HG02852 (cell line): ENCODE measurements around the gene CARMIL1.

Experiments
- ATAC-seq: cut with Tn5 transposase; IDR thresholded peaks from one replicate; pipeline ENCODE4 v1.9.1; 2021; ENCODE audit warnings: mild to moderate bottlenecking, moderate library complexity; ENCODE audit not compliant: unreplicated experiment

CARMIL1 gene

DNA sequence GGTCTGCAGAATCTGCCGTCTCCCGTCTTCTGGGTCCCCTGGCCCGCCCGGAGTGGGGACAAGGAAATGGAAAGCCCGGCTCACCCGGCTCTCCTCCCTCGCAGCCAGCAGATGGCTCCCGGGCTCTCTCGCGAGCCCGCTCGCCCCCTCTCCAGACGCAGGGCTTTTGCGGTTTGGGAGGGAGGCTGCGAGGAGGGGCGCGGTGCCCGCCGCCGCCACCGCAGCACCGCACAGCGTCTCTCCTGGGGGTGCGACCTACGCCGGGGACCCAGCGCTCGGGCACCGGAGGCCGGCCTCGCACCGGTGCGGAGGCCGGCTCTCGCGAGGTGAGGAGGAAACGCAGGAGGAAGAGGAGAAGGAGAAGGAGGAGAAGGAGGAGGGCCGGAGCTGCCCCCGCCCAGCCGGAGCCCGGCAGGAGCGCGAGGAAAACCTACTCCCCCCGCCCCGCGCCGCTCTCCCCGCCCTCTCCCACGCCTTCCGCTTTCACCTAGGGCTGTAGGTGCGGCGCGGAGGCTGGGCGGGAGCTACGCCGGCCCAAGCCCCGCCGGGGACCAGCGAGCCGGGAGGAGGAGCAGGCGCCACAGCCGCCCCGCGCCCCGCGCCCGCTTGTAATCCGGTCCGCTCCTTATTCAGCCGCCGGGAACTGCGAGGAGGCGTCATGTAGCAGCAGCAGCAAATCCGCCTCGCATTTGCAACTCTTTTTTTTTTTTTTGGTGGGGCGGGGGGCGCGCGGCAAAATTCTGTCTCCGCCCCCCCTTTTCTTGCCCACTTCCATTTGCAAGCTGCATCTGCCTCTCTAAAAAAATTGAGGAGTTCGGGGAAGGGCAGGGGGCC lies at the start of gene CARMIL1:
CARMIL1 (plus strand) TSS at position 461 of the 834 bp plus-strand sequence. CDS start 422 bp downstream, outside the sequence.
- peak; percentile 81 for ATAC-seq

DNA sequence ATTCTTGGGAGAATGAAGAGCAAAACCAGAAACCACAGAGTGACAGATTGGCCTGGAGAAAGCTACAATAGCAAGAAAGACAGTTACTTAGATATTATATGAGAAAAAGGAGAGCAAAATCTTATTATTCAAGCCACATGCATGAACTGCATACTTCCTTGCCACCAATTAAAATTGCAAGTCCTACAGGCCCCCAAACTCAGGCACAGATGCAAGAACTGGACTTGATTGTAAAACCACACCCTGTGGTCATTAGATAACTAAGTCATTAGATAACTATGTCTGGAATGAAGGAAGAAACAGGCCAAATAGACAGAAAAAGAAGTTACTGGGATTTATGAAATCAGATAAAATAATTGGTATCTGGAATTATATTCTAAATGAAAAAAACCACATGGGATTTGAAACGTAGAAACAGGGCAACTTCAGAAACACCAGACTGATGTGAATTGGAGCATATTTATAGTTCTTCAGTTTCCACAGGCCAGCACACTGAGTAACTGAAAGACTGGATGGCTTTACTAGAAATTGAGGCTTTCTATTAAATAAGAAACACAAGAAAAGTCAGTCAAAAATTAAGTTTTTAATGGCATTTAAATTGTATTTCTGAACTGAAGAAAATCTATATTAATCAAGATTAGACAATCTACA lies 49.4 kb upstream of the CARMIL1 start:
- ATAC-seq, result no peak

DNA sequence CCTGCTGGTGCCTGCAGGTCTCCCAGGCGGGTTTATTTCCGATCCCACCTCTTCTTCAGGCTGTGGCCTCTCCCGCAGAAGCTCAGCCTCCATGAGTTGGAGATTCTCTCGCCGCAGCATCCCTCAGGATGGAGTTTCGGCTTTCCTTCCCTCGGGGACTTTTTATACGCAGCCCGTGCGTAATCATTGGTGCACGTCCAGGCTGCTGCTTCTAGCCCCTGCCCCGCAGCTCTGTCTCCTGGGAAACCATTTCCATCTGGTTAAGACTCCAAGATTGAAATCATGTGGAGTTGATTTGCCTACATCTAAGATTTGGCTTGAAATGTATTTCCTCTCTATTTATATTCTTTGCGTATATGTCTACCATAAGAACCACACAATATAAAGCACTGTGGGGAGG lies 46.7 kb upstream of the CARMIL1 start:
- no peak for ATAC-seq

DNA sequence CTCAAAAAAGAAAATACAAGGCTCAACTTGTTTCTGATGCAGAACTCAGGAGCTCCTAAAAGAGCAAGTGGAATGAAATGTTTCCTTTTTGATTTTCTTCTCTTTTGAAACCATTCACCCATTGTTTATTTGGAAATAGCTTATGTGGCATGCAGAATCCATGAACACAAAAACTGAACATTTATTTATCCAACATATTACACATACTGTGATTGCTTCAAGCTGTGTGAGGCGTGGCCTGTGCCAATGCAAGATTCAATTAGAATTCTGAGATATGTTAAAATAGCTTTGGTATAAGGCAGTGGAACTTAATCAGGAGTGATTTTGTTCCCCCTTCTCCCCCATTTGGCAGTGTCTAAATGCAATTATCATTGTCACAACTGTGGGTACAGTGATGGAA lies 45.9 kb upstream of the CARMIL1 start:
- ATAC-seq, result no peak

DNA sequence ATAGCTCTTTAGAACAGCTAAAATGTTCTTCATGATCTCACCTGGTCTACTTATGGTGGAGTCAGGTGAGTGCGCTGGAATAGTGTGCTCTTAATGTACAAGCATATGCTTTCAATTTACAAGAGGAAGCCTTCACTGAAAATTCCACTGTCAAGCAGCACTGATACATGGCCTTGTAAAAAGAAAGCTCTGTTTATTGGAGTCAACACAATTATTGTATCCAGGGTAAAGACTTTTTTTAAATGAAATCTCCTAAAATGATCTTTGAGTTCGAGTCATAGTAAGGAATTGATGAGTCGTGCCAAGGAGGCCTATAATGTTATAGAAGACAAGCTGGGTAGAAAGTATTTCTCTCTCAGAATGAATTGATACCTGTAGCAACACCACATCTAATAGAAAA lies 41.6 kb upstream of the CARMIL1 start:
- ATAC-seq, result no peak

DNA sequence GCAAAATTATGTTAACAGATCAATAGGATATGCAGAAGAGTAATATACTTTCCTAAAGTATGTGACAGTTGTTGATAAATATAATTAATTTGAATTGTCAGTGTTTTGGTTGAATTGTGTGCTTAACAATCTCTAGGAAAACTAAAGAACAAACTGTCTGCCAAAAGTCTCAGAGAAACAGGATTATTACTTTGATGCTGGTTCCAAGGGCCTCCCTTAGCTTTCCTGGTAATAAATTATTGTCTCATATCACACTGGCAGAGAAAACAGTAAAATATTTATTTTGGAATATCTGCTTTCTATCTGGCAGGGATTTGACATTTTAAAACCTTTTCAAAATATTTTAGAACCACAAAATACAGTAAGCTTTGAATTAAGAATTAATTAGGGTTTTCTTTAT lies 40.1 kb upstream of the CARMIL1 start:
- ATAC-seq, result no peak

DNA sequence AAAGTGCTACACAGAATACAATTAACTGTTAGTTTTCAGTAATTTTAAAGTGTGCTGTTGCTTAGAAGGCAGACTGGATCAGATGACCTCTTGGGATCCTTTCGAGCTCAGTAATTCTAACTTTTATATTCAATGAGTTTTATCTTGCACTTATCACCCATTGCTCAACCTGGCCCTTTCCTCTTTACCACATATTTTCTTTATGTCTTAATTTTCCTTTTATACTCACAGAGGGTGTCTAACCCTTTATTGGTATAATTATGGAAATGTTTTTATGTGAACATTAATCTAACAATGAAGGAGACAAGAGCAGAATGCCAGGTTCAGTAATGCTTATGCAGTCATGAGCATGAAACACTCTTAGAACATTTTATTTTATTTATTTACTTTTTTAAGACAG lies 39.7 kb upstream of the CARMIL1 start:
- no peak for ATAC-seq

DNA sequence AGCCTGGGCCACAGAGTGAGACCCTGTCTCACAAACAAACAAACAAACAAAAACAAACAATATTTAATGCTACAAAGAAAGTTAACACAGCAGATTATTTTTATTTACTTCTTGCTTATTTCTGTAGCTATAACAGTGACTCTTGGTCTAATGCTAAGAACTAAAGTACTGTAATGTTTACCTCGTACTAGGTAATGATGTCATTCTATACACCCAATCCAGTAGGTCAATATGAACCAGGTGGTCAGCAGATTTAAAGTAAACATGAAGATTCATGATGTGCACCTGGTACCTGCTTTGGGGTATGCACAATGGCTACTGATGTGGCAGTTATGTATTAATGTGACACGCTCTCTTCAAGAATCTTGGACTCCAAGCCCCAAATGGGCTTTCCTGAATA lies 36.6 kb upstream of the CARMIL1 start:
- ATAC-seq, result no peak

DNA sequence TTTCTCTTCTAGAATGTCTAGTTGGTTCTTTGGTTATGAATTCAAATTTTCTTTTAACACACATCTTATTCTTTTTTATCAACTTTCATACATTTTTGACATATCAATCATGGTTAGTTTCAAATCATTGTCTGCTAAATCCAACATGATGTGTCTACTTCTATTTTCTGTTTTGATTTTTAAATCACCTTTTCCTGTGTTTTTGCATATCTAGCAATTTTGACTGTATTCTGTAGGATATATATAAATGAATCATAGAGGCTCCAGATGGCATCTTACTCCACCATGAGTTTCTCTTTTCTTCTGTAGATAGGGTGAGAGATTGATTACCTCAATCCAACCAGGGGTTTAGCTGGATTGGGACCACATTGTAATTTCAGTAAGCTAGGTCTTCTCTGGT lies 34.3 kb upstream of the CARMIL1 start:
- no peak for ATAC-seq

DNA sequence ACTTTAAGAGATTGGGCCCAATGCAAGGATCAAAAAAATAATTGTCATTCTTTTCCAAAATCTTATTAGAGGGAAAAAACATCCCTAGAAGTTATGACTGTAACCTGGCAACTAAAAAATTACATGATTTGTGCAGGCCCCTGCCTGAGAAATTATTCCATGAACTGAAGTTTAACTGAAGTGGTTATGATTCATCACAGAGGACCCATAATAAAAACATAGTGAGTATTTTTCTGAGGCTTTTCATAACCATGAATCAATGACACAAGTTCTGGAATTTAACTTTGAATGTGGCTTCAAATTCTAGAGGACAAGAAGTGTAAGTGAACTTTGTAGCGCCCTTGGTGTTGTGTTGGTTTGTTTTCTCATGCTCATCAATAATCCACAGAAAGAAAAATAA lies 31.1 kb upstream of the CARMIL1 start:
- no peak for ATAC-seq

DNA sequence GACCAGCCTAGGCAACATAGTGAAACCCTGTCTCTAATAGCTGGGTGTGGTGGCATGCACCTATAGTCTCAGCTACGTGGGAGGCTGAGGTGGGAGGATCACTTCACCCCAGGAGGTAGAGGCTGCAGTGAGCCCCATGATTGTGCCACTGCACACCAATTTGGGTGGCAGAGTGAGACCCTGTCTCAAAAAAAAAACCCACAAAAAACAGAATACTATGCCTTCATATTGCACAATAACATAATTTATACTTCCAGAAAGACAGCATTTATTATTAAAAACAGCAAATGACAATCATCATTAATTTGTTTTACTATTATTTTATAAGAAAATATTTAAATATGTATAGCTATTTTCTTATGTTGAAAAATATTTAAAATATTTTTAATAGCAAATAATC lies 30.0 kb upstream of the CARMIL1 start:
- ATAC-seq, result no peak

DNA sequence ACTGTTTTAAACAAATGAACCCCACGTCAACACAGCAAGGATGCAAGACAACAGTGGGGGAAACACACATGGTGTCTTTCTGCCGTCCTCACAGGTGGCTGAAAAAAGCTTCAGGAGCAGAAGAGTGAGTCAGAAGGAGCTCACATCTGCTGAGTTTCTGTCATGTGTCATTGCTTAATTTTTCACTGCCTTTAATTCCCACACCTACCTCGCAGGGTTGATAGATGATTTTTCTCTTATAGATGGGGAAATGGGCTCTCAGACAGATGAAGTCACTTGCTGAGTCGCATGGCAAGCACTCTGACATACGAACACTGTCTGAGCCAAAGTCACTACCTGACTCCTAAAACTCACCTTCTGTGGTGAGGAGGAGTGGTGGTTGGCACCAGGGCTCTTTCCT lies 28.3 kb upstream of the CARMIL1 start:
- ATAC-seq, result no peak

DNA sequence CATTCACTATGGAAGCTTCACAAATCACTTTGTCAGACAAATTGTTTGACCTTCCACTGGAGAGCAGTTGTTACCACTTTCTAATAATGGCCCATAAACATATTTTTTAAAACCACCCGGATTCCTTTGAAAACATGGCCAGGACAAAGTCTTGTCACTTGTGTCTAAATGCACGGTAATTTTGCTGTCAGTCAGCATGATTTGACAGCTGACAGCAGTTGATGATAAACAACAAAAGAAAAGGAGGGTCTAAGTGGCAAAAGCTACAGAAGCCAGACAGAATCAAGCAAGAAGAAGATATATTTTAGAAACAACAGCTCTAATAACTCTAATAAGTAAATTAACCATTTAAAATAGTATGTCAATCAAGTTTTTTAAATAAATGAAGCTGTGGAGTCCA lies 27.7 kb upstream of the CARMIL1 start:
- ATAC-seq, result no peak

DNA sequence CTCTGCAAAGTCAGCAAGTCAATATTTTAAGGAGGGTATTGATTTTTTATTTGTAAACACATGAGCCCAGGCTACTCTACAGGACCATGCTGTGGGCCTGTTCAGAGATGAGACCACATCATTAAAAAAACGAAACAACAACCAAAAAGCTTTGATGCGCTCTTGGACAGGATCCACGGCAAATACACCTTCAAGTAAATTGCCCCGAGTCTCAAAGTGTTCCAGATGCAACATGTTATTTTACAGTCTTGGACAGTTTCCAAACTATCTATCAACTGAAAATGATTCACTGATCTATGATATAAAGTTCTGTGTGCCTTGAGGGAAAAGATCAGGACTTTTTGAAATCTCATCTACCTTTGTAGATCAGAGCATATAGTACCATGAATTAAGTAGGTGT lies 25.8 kb upstream of the CARMIL1 start:
- no peak for ATAC-seq

DNA sequence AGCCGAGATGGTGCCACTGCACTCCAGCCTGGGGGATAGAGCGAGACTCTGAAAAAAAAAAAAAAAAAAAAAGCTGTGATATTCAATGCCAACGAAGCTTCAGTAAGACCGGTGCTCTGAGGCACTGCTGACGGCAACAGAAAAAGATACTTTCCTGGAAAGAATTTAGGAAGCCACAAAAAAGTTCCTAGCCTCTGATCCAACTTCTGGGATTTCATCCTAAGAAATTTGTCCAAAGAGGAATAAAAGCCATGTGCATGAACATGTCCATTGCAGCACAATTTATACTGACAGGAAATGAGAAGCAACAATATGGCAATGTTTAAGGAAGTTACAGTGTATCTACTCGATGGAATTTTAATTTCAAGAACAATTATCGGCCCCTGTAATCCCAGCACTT lies 24.5 kb upstream of the CARMIL1 start:
- ATAC-seq, result no peak

DNA sequence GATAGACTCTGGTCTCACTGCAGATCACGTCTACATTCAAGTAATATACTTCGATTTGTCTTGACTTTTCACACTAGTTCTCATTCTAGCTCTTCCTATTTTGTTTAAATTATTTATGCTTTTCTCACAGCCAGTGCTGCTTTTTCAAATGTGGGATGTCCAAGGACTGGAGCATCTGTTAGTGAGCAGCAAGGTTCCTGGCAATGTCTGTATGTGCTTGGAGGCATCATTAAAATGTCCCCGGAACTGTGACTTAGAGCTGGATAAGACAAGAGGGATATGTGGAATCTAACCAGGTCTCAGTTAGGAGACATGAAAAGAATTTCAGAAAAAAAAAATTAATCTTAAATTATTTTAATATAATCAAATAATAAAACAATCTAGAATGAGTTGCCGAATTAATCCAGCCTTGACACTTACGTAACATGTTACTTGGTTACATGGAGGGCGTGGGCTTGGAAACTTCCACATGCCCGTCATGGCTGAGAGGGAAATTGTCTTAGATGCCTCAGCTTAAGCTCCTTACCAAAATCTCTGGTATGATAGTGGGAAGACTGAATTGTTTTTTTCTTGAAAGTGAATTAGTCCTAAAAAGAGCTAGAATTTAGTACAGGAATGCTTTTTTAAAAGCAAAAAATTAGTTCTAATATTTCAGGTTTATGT lies 21.4 kb upstream of the CARMIL1 start:
- no peak for ATAC-seq

DNA sequence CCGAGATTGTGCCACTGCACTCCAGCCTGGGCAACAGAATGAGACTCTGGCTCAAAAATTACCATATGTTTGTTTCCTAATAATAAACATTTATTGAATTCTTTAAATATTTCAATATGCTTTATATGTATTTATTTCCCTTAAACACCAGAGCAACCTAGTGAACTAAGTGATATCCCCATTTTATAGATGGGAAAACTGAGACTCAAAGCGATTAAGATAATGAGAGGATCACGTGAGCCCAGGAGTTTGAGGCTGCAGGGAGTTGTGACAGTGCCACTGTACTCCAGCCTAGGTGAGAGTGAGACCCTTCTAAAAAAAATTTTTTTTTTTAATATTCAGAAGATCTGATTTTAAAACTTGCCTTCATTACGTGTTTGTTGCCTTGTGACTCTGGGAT lies 19.4 kb upstream of the CARMIL1 start:
- no peak for ATAC-seq

DNA sequence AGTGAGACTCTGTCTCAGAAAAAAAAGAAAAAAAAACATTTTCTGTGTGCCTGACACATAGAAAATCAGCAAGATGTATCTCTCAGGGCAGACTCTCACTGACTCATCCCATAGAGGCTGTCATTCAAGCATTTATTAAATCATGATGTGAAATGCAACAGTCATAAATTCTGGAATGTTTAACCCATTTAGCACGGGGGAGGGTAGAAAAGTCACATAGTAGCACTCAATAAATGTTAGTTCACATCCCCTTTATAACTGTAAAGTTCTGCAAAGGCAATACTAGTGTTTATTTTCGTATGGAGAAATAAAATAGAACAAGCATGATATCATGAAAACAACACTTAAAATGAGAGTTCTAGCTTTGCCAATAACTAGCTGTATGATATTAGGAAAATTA lies 15.5 kb upstream of the CARMIL1 start:
- no peak for ATAC-seq

DNA sequence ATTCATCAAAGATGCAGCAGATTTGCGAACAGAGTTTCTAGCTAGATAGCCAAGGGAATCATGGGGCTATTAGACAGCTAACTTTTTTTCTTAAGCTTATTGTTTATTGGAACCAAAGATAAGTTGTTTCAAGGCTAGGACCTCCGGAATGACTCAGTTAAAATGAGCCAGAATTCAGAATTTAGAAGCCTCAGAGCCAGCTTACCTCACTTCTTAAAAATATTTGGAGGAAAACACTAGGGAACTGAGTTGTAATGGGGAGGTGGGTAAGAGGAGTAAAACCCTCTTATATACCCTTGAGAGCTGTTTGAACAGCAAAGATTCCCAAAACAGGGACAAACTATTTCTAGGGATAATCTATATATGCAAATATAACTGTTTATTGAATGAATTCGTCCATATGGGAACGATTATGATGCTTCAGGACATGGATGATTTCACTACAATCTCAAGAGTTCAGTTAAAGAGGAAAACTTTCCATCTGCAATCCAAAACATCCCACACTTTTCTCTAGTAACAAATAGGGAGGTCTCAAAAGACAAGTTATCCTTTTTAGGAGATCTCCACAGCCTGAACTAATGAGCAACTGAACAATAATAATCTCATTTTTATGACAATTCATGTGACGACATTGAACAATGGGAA lies 12.6 kb upstream of the CARMIL1 start:
- ATAC-seq, result no peak

DNA sequence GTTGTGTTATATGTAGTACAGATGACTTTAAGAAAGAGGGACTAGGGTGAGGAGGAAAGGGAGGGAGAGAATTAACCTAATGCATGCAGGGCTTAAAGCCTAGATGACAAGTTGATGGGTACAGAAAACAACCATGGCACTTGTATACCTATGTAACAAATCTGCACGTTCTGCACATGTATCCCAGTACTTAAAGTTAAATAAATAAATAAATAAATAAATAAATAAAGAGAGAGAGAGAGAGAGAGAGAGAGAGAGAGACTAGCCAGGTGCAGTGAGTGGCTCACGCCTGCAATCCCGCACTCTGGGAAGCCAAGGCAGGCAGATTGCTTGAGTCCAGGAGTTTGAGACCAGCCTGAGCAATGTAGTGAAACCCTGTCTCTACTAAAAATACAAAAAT lies 11.5 kb upstream of the CARMIL1 start:
- ATAC-seq, result no peak

DNA sequence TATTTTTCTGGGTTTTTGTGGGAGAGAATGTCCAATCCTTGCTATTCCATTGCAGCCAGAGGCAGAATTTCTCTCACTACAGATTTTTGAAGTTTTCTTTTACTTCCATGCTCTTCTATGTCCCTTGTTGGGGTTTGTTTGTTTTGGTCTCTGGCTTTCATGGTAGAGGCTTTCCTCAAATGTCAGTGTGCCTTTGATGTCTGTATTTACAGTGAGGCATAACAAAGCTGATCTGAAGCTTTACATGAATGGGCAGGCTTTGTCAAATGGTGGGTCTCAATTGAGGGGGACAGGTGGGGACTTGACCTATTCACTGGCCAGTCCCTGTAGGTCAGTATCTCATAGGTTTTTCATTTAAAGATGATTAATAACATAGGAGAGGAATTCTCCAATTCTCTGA lies 8.6 kb upstream of the CARMIL1 start:
- no peak for ATAC-seq

DNA sequence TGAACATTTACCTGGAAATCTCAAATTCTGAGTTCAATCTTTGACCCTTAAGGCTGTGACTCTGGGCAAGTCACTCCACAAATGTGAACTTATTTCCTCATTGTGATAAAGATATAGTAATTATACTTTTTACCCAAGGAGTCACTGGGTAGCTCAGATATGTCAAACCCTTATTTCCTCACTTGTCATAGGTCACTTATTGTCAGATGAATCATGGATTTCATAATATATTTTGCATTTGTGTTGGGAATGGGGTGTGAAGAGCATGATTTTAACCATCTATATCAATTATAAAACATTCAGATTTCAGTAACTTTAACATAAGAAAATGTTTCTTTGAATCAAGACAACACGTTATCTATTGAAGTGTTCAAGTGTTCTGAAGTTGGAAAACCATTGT lies 3.7 kb upstream of the CARMIL1 start:
- ATAC-seq, result no peak
